GM18517 (cell line): ENCODE data around the gene CCSER1.
"Not testable (repeated sequence)": the region's sequence is repeated elsewhere in the genome, so short reads cannot be mapped to it uniquely, and the experiment has no call there.

Experiments used
- ATAC-seq: cut with Tn5 transposase; IDR thresholded peaks from one replicate; pipeline ENCODE4 v1.9.1; 2021; ENCODE audit warnings: mild to moderate bottlenecking, moderate library complexity; ENCODE audit not compliant: unreplicated experiment

Gene CCSER1

DNA sequence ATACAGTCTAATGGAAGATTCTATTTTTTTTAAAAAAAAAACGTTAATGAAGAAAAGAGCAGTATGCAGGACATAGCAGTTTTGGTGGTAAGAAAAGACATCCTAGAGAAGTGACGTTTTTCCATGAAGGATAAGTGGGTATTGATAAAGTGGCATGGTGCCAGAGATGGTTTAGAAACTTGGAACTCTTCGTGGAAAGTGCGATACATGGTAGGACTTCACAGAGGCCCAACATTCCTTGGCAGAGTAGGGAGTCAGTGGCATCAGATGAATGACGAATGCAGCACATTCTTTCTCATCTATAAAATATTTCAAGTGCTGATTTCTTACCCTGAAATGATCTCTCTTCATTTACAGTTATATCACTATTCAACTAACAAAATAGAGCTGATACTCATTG lies 298.7 kb downstream of the CCSER1 start:
- no peak for ATAC-seq

DNA sequence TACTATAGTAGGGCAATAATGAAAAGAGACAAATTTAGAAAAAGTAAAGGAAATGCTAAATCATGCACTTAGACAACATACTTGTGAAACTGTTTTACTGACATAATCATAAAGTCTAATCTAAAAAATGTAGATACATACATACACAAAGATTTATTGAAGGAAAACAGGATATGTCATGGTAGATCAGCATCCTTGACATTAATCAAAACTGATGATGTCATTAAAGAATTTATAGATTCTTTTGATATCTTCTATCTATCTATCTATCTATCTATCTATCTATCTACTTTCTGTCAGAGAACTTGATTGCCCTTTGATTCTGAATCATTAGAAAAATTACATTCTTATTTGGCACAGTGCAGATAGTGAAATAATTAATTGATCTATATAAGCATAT lies 311.3 kb downstream of the CCSER1 start:
- no peak for ATAC-seq

DNA sequence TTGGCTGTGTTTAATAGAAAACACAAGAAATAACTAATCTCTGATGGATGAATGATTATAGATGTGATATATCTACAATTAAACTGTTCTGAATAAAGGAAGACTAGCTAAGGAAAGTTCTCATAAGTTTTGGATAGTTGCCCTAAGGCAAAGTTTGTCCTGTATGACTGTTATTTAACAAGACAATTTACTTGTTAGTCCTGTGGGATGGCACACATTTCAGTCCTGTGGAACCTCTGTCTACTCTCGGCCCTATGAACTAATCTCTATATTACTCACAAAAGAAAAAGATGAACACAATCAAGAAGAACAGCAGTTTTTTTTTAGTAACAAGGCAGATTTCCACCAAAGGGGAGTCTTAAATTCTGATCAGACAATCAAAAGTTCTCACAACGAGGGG lies 314.6 kb downstream of the CCSER1 start:
- ATAC-seq: no peak

DNA sequence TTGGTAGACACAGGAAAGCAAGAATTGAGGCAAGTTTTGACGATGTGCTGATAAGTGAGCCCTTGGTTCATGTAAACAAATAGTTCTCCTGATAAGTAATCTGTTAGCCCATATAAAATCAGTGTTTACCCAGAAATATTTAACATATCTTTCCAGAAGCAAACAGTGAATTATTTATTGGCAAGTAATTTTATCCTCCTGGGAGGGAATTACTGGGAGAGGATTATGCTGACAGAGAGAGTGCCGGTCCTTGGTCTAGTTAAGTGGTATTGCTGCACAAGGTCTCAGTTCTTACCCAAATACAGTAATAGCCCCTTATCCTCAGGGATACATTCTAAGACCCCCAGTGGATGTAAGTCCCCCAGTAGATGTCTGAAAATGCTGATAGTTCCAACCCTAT lies 315.4 kb downstream of the CCSER1 start:
- no peak for ATAC-seq

DNA sequence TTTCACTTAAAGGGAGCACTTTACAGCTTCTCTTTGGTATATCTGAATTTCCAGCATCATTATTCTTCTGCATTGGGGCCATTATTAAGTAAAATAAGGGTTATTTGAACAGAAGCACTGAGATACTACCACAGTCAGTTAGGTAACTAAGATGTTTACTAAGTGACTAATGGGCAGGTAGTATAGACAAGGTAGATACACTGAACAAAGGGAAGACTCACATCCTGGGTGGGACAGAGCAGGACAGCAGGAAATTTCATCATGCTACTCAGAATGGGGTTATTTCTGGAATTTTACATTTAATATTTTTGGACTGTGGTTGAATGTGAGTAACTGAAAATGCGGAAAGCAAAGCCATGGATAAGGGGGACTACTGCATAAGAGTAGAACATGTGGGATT lies 316.0 kb downstream of the CCSER1 start:
- no peak for ATAC-seq

DNA sequence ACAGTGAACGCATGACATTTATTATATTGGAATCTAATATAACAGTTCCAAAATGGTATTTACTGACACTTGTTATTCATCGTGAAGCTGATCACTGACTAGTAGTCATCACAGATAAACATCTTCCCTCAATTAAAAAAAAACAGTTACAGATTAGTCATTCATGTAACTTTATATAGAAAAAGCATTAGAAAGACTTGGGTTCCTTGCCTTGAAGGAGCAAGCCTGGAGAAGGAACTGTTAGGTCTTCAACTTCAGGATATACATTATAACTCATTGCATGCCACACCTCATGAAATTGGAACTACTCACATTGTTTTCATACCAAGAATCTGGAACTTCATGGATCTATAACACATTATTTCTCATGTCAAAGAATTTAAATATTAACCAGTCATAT lies 317.7 kb downstream of the CCSER1 start:
- ATAC-seq: no peak

DNA sequence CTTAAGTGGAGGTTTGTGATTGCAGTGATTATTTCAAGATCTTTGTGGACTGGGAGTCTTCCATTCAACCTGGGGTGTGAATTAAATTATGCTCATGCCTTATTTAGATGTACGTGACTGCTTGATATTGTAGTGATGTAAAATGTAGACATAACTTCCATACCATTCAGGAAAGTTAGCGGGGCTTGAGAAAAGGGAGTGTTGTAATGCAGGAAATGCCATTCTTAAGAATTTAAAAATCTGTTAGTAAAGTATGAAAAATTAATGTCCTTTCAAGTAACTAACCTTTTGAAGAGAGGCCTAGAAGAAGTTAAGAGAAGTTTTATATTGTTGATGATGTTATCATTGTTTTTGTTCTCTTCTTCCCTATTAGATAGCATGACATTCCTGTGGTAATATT lies 318.2 kb downstream of the CCSER1 start:
- ATAC-seq: no peak

DNA sequence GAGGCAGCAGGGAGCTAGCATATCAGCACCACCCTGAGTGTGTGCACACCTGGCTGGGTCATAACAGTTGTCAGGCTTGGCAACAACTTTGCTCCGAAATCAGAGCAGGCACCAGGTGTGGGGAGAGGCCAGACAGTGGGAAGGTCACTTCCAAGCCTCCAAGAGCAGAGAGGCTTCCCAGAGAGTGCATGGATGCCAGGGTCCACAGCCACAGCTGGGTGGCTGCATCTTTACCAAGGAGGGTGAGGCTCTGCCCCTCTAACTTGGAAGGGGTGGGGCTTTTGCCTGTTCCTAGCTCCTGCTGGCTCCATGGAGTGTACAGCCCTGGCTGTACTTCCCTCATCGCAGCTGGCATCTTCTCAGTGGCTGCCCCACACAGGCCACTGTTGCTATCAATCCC lies 322.4 kb downstream of the CCSER1 start:
- no peak for ATAC-seq

DNA sequence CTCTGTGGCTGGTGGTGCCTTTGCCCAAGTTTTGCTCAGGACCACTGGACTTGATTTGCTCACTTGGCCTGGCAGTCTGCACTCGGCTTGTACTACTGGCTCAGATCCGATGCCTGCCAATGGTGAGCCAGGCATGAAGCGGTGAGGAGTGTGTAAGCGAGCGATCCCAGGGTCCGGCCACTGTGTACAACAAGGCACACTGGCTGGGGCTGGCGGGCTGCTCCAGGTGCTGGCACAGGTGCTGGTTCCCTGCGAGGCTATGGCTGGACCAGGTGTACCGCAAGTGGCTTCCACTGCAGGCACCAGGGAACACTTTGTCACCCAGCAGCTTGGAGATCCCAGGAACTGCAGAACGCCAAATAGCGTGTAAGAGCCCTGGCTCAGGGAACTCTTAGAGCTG lies 329.7 kb downstream of the CCSER1 start:
- ATAC-seq: no peak

DNA sequence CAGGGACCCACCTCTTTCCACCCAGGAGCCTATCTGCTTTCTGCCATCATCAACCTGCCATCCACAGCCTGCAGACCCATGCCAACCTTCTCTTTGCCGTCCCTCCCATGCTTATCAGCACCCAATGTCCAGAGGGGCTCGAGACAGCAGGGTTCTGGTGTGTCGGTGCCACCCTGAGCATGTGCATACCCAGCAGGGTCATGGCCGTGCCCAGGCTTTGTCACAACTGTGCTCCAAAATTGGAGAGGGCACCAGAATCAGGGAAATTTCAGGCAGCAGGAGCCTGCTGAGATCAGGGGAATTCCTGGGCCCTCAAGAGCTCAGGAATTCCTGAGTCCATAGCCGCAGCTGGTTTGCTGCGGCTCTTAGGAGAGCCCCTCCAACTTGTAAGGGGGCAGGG lies 330.6 kb downstream of the CCSER1 start:
- no peak for ATAC-seq

DNA sequence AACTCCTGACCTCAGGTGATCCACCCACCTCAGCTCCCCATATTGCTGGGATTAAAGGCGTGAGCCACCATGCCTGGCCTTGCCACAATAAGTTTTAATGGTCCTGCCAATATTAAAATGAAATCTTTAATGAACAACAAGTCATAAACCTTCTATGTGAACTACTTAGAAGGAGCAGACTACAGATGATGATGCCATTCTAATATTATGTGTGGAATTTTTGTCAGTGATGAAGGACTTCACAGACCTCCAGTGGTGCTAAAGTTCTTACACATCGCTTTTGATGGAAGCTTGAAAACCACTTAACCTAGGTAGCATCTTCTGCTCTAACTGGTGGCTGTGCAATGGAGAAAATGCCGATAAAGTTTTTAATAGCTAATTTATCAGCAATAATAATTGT lies 331.4 kb downstream of the CCSER1 start:
- no peak for ATAC-seq

DNA sequence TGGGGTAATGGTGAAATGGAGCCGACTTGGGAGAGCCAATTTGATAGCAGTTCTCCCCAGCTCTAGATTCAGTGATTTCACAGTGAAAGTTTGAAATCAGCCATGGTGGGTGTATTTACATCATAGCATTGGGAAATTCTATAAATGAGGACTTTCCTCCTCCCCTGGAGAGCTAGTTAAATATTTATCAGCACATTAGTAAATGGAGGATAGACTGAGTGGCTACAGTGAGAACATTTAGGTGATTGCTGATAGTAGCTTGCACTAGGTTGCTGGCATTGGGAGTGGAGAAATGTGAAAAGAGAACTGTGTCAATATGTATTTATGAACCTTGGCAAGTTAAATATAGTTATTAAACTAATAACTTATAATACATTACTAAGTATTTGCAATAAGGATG lies 347.3 kb downstream of the CCSER1 start:
- no peak for ATAC-seq

DNA sequence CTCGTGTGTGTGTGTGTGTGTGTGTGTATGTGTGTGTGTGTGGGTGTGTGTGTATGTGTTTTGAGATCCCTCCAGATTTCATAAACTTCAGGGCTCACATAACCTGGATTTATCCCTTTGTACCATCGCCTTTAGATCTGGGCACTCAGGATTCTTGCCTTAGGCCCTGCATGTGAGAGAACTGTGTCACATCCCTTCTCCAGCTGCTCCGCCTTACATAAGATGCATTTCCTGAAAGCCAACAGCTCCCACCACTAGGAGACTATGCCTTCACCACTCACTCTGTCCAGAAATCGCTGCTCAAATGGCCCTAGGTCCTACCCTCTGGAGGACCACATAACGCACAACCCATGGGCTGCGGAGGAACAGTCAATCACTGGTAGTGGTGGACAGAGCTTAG lies 348.8 kb downstream of the CCSER1 start:
- ATAC-seq: no peak

DNA sequence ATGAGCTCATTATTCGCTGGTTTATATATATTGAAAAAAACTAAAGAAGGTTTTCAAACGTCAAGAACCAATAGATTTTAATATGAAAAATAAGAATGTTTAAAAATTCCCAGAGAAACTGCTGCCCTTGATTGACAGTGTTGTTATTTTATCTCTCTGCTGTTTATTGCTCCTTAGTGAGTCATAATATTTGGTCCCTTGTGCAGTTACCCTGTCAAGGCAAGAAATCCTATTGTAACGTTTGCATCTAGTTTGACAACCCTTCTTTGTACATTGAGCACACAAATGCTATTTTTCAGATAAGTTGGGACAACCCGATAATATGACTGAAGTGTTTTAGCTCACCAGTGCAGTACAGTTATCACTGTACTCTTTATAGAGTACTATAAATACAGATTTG lies 349.4 kb downstream of the CCSER1 start:
- no peak for ATAC-seq

DNA sequence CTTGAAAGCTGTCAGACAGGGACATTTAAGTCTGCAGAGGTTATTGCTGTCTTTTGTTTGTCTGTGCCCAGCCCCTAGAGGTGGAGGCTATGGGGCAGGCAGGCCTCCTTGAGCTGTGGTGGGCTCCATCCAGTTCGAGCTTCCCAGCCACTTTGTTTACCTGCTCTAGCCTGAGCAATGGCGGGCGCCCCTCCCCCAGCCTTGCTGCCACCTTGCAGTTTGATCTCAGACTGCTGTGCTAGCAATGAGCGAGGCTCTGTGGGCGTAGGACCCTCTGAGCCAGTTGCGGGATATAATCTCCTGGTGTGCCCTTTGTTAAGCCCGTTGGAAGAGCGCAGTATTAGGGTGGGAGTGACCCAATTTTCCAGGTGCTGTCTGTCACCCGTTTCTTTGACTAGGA lies 357.7 kb downstream of the CCSER1 start:
- not testable (repeated sequence) for ATAC-seq

DNA sequence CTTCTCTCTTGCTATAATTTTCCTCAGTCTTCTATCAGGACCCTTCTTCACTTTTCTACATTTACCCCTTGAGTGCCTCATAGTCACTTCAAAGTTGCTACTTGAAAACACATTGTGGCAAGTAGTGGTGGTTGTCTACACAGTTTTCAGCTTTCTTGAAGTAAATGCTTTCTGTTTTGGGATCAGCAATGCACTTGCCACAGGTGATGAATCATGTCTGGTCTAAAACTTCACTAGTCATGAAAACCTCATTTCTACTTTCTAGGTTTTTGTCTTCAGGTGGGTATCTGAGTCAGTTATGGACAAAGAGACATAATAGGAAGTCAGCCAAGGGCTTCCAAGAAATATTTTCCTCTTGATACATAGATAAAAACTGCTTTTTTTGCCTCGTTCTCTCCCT lies 359.2 kb downstream of the CCSER1 start:
- no peak for ATAC-seq

DNA sequence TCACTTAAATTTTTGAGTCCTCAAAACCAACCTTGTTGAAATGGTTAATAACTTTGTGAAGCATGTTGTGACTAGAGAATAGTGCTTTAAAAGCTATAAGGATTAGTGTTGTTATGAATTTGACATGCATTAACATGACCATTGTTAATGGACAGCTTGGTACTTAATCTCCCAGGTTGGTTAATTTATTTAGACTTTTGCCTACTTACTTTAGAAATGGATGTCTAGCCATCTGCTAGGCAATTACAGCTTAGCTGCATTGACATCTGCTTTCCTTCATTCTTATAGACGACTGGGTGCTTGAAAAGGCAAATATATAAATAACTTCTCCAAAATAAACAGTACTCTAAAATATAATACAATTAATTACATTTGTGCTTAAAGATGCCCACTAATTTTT lies 368.0 kb downstream of the CCSER1 start:
- ATAC-seq: no peak

DNA sequence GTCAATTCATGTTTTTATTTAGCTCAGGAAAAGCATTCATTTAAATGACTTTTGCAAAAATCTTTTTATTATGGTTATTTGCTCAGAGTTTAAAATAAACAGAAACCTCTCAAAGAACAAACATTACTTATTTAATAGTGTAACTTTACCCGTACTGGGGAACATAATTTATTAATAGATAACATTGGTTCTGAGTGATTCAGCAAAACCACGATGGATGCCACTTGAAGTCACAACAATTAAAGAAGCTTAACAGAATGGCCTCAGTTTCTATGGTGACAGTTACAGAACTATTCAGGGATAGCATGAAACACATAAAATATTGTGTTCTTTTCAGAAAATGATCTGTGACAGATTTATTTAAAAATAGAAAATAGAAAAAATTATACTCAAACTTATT lies 368.7 kb downstream of the CCSER1 start:
- ATAC-seq: no peak

DNA sequence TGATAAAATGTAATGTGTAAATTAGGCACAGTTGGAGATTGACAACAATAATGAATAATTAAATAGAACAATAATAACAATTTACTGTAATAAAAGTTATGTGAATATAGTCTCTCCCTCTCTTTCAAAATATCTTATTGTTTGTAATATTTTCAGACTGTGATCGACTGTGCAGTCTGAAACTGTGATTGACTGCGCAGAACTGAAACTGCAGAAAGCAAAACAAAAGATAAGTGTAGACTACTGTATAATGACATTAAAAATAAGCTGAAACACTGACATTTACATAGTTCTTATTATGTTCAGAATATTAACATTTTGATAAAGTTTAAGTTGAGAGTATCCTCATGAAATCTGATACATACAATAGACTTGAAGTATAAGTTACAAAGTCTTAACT lies 371.0 kb downstream of the CCSER1 start:
- no peak for ATAC-seq

DNA sequence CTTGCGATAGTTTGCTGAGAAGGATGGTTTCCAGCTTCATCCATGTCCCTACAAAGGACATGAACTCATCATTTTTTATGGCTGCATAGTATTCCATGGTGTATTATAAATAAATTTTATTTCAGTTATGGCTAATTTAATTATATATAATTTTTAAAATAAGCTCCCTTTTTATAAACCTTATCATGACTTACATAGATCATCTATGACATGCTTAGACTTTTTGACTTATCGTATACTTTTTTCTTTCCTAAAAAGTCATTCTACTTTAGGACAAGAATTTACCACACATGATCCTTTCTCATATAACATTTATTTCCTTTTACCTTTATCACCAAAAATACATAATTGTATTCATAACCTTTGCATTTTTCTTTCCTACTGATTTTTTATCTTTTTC lies 376.5 kb downstream of the CCSER1 start:
- ATAC-seq: no peak

DNA sequence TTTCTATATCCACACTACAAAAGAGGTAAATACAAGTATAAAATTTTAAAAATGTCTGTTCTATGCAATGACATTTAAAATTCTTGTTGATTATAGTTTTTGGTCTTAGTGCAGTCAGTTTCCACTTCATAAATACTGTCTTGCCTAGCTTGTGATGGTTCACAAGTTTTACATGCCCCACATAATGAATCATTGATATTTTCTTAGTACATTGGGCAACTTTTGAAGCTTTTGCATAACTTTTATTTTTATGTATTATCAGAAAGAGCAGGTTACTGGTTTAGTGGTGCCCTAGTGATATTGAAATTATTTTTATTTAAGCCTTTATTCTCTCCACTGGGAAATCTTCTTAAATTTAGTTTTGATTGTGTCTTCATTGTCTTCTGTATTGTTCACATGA lies 388.0 kb downstream of the CCSER1 start:
- ATAC-seq: no peak

DNA sequence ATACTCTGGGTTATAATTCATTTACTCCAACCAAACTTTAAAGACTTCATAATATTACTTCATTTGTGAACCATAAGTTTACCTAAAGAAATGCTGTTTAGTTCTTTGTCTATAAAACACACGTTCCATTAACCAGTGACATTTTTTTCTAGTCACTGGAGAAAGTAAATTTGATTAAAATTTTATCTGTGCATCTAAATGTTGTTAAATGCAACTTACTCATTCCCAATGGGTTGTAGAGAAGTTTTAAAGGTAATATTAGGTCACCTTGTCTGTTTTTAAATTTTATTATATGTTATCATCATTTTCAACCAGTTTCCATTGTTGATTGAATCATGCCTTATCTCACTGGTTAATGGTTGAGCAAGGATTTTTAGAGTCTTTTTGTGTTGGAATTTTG lies 401.4 kb downstream of the CCSER1 start:
- ATAC-seq: no peak

DNA sequence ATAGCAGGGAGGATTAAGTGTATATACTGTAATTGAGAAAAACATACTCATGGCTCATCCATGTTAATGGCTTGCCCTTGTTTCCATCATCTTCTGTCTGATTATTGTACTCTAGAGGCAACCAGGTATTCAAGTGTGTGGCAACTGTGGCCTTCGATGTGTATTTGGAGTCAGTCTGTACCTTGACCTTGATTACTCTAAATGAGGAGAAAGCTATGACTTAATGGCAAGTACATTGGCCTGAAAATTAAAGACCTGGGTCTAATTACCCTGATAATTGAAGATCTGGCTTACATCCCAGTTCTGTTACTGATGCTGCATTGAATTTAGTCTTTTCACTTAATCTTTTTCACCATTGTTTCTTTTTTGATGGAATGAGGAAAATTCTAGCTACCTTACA lies 409.2 kb downstream of the CCSER1 start:
- ATAC-seq: no peak

DNA sequence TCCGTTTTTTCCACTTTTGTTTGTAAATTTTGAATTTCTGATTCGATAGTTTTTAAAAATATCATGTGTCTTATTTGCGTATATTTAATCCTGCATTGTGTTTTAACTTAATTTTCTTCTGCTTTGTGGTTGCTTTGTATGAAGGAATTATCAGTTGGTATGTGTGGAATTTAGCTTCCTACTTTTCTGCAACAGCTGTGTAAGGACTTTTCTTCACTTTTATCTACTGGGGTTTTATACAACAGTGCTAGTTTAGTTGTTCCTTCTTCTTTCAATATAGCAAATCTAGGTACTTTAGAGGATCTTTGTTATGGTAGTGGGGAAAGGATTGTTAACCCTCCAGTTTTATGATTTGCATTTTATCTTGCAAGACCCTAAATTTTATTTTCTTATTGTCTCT lies 410.3 kb downstream of the CCSER1 start:
- ATAC-seq: no peak
